Uterus (tissue), 4 donors: ENCODE data around the gene PPFIA4. TPM values are rescaled to one million over a fixed set of nuclear protein-coding genes. Genes with fewer than 3 reads are reported as not detected.
A peak's percentile ranks its signal among the peaks of the same experiment; 100 is the strongest.

Experiments used
- DNase-seq, 2 donors: peaks; one replicate each; pipeline ENCODE4 v3.0.0-alpha.2; 2019 to 2020
- H3K27ac ChIP-seq, 2 donors: fragments of 200-600 bp; sonication (generic); 1 replicate in 1 of 2; 2 replicates in 1 of 2; pipeline ENCODE4 v1.5.1; 2016 to 2018
- H3K27me3 ChIP-seq, 2 donors: fragments of 200-600 bp; sonication (generic); one replicate each; pipeline ENCODE4 v1.5.1; 2018 to 2019; ENCODE audit warnings: control low read depth in 1 of 2
- H3K36me3 ChIP-seq, 2 donors: fragments of 200-600 bp; sonication (generic); one replicate each; pipeline ENCODE4 v1.5.1; 2019; ENCODE audit warnings: control low read depth in 1 of 2
- H3K4me1 ChIP-seq, 2 donors: fragments of 200-600 bp; sonication (generic); one replicate each; pipeline ENCODE4 v1.5.1; 2018 to 2019; ENCODE audit warnings: control low read depth in 1 of 2
- H3K4me3 ChIP-seq, 2 donors: fragments of 200-600 bp; sonication (generic); 1 replicate in 1 of 2; 2 replicates in 1 of 2; pipeline ENCODE4 v1.5.1; 2018 to 2019; ENCODE audit warnings: mild to moderate bottlenecking in 1 of 2
- H3K9me3 ChIP-seq, 2 donors: fragments of 200-600 bp; sonication (generic); one replicate each; pipeline ENCODE4 v1.5.1; 2019; ENCODE audit warnings: control low read depth in 1 of 2
- CTCF ChIP-seq, 4 experiments: fragments of 200-600 bp in 2 of 4; fragments of 450-650 bp in 2 of 4; sonication (generic) in 2 of 4; IDR thresholded peaks; one replicate each; pipeline ENCODE4 v1.5.1; 2016 to 2019; ENCODE audit warnings: antibody characterized with exemption in 4 of 4, mild to moderate bottlenecking in 2 of 4, moderate library complexity in 1 of 4
- POLR2A ChIP-seq, 2 donors: fragments of 450-650 bp; IDR thresholded peaks; one replicate each; pipeline ENCODE4 v1.6.1; 2016; ENCODE audit warnings: antibody characterized with exemption in 2 of 2, mild to moderate bottlenecking in 1 of 2, moderate library complexity in 1 of 2
- intact Hi-C: fragments of 100-400 bp; cut with DNase I; formaldehyde crosslinking; loops from one replicate; pipeline ENCODE4 v1.15.1; 2023; ENCODE audit warnings: low total_unique reads
- total RNA-seq, 4 donors: library from RNA; depleted of rRNA in 3 of 4; stranded (reverse); fragments of >200 nt in 3 of 4; gene quantifications; one replicate each; pipeline versions ENCODE4 v1.1.0 to v1.2.4, GENCODE V29; 2014 to 2023
- donor health status: DM: yes; HTN: yes; CAD: no.

Gene PPFIA4
- total RNA-seq, 4 donors from 2014 or later = 0.26 to 7.6 (median 6.5) TPM; not detected in 1

- Histone ChIP-seq H3K36me3 (no peaks in the 10 kb centered on the region), H3K9me3 (no peaks in the 10 kb centered on the region), H3K4me1 (peaks cover 3 to 13% of the 10 kb centered on the region in 2 donors), H3K27ac (no peak overlapping the region), H3K27me3 (no peaks in the 10 kb centered on the region), H3K4me3 (no peak overlapping the region)
- peak in 2 of 4 experiments; percentile 19 to 39 for TF ChIP-seq CTCF (IDR thresholded peaks at IDR 0.05)
- TF ChIP-seq POLR2A (IDR thresholded peaks at IDR 0.05) = no peak
- DNase-seq = no peak
- intact Hi-C loops = no loop called here
Observed at GRCh38 chr1:203126151-203126865, 100.0 kb downstream of the PPFIA4 start.

GRCh38 chr1:203126866-203127665 lies 100.8 kb downstream of the PPFIA4 start:
- DNase-seq = no peak
- intact Hi-C loops = no loop called here
- peak overlapping the region; percentile 8 to 22 for H3K4me3 ChIP-seq
- H3K27me3 ChIP-seq = no peaks in the 10 kb centered on the region
- no peak for TF ChIP-seq POLR2A (IDR thresholded peaks at IDR 0.05)
- no peak for TF ChIP-seq CTCF (IDR thresholded peaks at IDR 0.05)
- H3K4me1 ChIP-seq = peaks cover 3 to 13% of the 10 kb centered on the region in 2 donors
- no peaks in the 10 kb centered on the region for H3K36me3 ChIP-seq
- no peaks in the 10 kb centered on the region for H3K9me3 ChIP-seq
- H3K27ac ChIP-seq = peak overlapping the region in 1 of 2 donors; percentile 52

GRCh38 chr1:203127666-203128430 lies 101.6 kb downstream of the PPFIA4 start, which contains the start of gene ADORA1:
TSS of gene ADORA1 (plus strand) at chr1:203127726. CDS start at chr1:203128842, 1,116 bp downstream.
- DNase-seq = peak; percentile 52 to 60
- no peaks in the 10 kb centered on the region for H3K36me3 ChIP-seq
- TF ChIP-seq CTCF (IDR thresholded peaks at IDR 0.05) = peak in 1 of 4 experiments; percentile 1
- no peak for TF ChIP-seq POLR2A (IDR thresholded peaks at IDR 0.05)
- H3K27me3 ChIP-seq = no peaks in the 10 kb centered on the region
- peak within 1 kb of the TSS; percentile 26 to 52 for H3K27ac ChIP-seq
- peak within 1 kb of the TSS; percentile 8 to 22 for H3K4me3 ChIP-seq
- no peaks in the 10 kb centered on the region for H3K9me3 ChIP-seq
- H3K4me1 ChIP-seq = peaks cover 3 to 13% of the 10 kb centered on the region in 2 donors
- intact Hi-C loops = no loop called here

GRCh38 chr1:203128431-203128715 lies 102.1 kb downstream of the PPFIA4 start:
- no peak for DNase-seq
- intact Hi-C loops = no loop called here
- Histone ChIP-seq H3K27me3 (no peaks in the 10 kb centered on the region), H3K4me1 (peaks cover 3 to 13% of the 10 kb centered on the region in 2 donors), H3K36me3 (no peaks in the 10 kb centered on the region), H3K9me3 (no peaks in the 10 kb centered on the region), H3K27ac (peak overlapping the region in 1 of 2 donors; percentile 52), H3K4me3 (peak overlapping the region; percentile 8 to 22)
- TF ChIP-seq CTCF (IDR thresholded peaks at IDR 0.05) = no peak
- TF ChIP-seq POLR2A (IDR thresholded peaks at IDR 0.05) = no peak

Other genes starting within 250 kb of the PPFIA4 start
- gene KDM5B, start 218.1 kb upstream of the PPFIA4 start, total RNA-seq = 100 to 1,000 TPM in 1 of 4 donors, 10 to 100 TPM in 3; 21.8 to 180 (median 47.1) TPM
- not detected for gene PCAT6, start 215.5 kb upstream of the PPFIA4 start, total RNA-seq
- gene RABIF, start 137.3 kb upstream of the PPFIA4 start, total RNA-seq = 1 to 10 TPM; 3.8 to 7.6 (median 6.0) TPM
- gene KLHL12, start 99.3 kb upstream of the PPFIA4 start, total RNA-seq = 10 to 100 TPM in 3 of 4 donors, 1 to 10 TPM in 1; 6.4 to 34.1 (median 20.4) TPM
- gene ADIPOR1, start 68.2 kb upstream of the PPFIA4 start, total RNA-seq = 10 to 100 TPM; 38.7 to 53.8 (median 47.9) TPM
- gene CYB5R1, start 59.2 kb upstream of the PPFIA4 start, total RNA-seq = 100 to 1,000 TPM in 1 of 4 donors, 10 to 100 TPM in 3; 25.6 to 110 (median 45.8) TPM
- 100 to 1,000 TPM in 1 of 4 donors, 10 to 100 TPM in 3; 25.9 to 109 (median 68.1) TPM for gene TMEM183A, start 19.1 kb upstream of the PPFIA4 start, total RNA-seq
- gene MYOG, start 59.5 kb downstream of the PPFIA4 start, total RNA-seq = not detected
- 1 to 10 TPM in 2 of 4 donors, not detected in 2; 3.0 TPM for gene ADORA1, start 101.2 kb downstream of the PPFIA4 start, total RNA-seq
- under 1 TPM in 1 of 4 donors, not detected in 3; 0.64 TPM for gene MYBPH, start 149.3 kb downstream of the PPFIA4 start, total RNA-seq
- 10 to 100 TPM in 2 of 4 donors, 1 to 10 TPM in 1, not detected in 1; 6.2 to 28.2 (median 21.2) TPM for gene CHI3L1, start 160.2 kb downstream of the PPFIA4 start, total RNA-seq
- gene CHIT1, start 203.2 kb downstream of the PPFIA4 start, total RNA-seq = under 1 TPM in 2 of 4 donors, not detected in 2; 0.07 to 0.77 TPM